Uterus (tissue), 2 donors: Measurements from ENCODE around the gene YTHDF1.

Experiments used
- POLR2A ChIP-seq, 2 donors: fragments of 450-650 bp; IDR thresholded peaks; one replicate each; pipeline ENCODE4 v1.6.1; 2016; ENCODE audit warnings: antibody characterized with exemption in 2 of 2, mild to moderate bottlenecking in 1 of 2, moderate library complexity in 1 of 2
- TF ChIP-seq, protein P1 (sequence below), 4 experiments: fragments of 200-600 bp in 2 of 4; fragments of 450-650 bp in 2 of 4; sonication (generic) in 2 of 4; IDR thresholded peaks; one replicate each; pipeline ENCODE4 v1.5.1; 2016 to 2019; ENCODE audit warnings: antibody characterized with exemption in 4 of 4, mild to moderate bottlenecking in 2 of 4, moderate library complexity in 1 of 4

DNA sequence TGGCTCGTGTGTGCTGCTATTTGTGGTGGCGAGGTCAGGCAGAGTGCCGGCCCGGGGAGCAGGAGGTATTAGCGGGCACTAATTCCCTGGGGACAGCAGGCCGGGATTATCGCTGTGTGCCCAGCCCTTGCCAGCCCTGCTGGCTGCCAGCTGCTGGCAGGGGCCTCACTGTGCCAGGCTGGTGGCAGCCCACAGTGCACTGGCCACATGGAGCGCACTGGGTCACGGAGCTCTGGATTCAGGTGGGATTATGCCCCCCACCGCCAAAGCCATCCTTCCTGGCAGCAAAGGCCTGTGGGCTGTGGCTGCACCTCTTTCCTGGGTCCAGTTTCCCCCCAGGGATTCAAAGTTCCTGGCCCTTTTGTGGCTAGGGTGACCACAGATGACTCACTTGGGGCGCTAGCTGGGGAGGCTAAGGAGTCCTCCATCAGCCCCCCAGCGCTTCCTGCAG lies 59.7 kb downstream of the YTHDF1 start:
- no peak for TF ChIP-seq POLR2A (IDR thresholded peaks at IDR 0.05)
- TF ChIP-seq, protein P1, sequence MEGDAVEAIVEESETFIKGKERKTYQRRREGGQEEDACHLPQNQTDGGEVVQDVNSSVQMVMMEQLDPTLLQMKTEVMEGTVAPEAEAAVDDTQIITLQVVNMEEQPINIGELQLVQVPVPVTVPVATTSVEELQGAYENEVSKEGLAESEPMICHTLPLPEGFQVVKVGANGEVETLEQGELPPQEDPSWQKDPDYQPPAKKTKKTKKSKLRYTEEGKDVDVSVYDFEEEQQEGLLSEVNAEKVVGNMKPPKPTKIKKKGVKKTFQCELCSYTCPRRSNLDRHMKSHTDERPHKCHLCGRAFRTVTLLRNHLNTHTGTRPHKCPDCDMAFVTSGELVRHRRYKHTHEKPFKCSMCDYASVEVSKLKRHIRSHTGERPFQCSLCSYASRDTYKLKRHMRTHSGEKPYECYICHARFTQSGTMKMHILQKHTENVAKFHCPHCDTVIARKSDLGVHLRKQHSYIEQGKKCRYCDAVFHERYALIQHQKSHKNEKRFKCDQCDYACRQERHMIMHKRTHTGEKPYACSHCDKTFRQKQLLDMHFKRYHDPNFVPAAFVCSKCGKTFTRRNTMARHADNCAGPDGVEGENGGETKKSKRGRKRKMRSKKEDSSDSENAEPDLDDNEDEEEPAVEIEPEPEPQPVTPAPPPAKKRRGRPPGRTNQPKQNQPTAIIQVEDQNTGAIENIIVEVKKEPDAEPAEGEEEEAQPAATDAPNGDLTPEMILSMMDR (IDR thresholded peaks at IDR 0.05): no peak
